Measurements from ENCODE around the gene ABLIM3. TPM values are rescaled to one million over a fixed set of nuclear protein-coding genes. Genes with fewer than 3 reads are reported as not detected.

ABLIM3 gene
- polyA plus RNA-seq, 1 donor from 2014 or later, result 17.7 TPM

- Histone ChIP-seq H2AFZ (ENCODE audit: low read depth, low read length) (no peak overlapping the region), H3K9me3 (ENCODE audit: low read length) (no peaks in the 10 kb centered on the region), H3K27me3 (ENCODE audit: insufficient read depth, low read depth, low read length) (no peaks in the 10 kb centered on the region), H3F3A (ENCODE audit: insufficient read depth, low read length, poor library complexity, severe bottlenecking) (no peaks in the 10 kb centered on the region), H4K20me1 (ENCODE audit: insufficient read depth) (no peaks in the 10 kb centered on the region), H3K9ac (ENCODE audit: low read length) (no peak overlapping the region), H3K27ac (ENCODE audit: low read length) (no peak overlapping the region), H3K36me3 (ENCODE audit: insufficient read depth, low read length) (no peaks in the 10 kb centered on the region), H3K4me3 (ENCODE audit: low read length) (no peak overlapping the region), H3K4me2 (ENCODE audit: low read length) (no peak overlapping the region), H3K9me2 (ENCODE audit: insufficient read depth, low read length) (no peaks in the 10 kb centered on the region), H3K79me2 (replicated peaks; ENCODE audit: insufficient read depth, low read length) (no peaks in the 10 kb centered on the region)
- TF ChIP-seq RAD21 (conservative IDR thresholded peaks at IDR 0.05), result no peak
- TF ChIP-seq SMC3 (conservative IDR thresholded peaks at IDR 0.05; ENCODE audit: poor library complexity), result no peak
- TF ChIP-seq TAF1 (IDR thresholded peaks at IDR 0.05; ENCODE audit: low read depth), result no peak
- TF ChIP-seq EP300 (conservative IDR thresholded peaks at IDR 0.05; ENCODE audit: poor library complexity, severe bottlenecking), result no peak
- TF ChIP-seq EZH2 (IDR thresholded peaks at IDR 0.05; ENCODE audit: borderline replicate concordance, insufficient read depth, low read length, poor library complexity, severe bottlenecking), result no peak
- no peak for TF ChIP-seq REST (IDR thresholded peaks at IDR 0.05; ENCODE audit: borderline replicate concordance)
- TF ChIP-seq MXI1 (conservative IDR thresholded peaks at IDR 0.05; ENCODE audit: poor library complexity, severe bottlenecking), result no peak
- TF ChIP-seq POLR2AphosphoS5 (IDR thresholded peaks at IDR 0.05), result no peak
- TF ChIP-seq CTCF (IDR thresholded peaks at IDR 0.05; ENCODE audit: poor library complexity, severe bottlenecking), result no peak
Measured at GRCh38 chr5:149257131-149257530, 115.8 kb downstream of the ABLIM3 start.

GRCh38 chr5:149257889-149258705, 116.8 kb downstream of the ABLIM3 start:
- H3K9ac ChIP-seq (ENCODE audit: low read length), result no peak overlapping the region
- H3K36me3 ChIP-seq (ENCODE audit: insufficient read depth, low read length), result no peaks in the 10 kb centered on the region
- no peak overlapping the region for H3K4me3 ChIP-seq (ENCODE audit: low read length)
- H4K20me1 ChIP-seq (ENCODE audit: insufficient read depth), result no peaks in the 10 kb centered on the region
- TF ChIP-seq POLR2AphosphoS5 (IDR thresholded peaks at IDR 0.05), result no peak
- TF ChIP-seq EZH2 (IDR thresholded peaks at IDR 0.05; ENCODE audit: borderline replicate concordance, insufficient read depth, low read length, poor library complexity, severe bottlenecking), result no peak
- no peak for TF ChIP-seq TAF1 (IDR thresholded peaks at IDR 0.05; ENCODE audit: low read depth)
- TF ChIP-seq MXI1 (conservative IDR thresholded peaks at IDR 0.05; ENCODE audit: poor library complexity, severe bottlenecking), result no peak
- no peak for TF ChIP-seq CTCF (IDR thresholded peaks at IDR 0.05; ENCODE audit: poor library complexity, severe bottlenecking)
- TF ChIP-seq REST (IDR thresholded peaks at IDR 0.05; ENCODE audit: borderline replicate concordance), result no peak
- TF ChIP-seq SMC3 (conservative IDR thresholded peaks at IDR 0.05; ENCODE audit: poor library complexity), result no peak
- TF ChIP-seq RAD21 (conservative IDR thresholded peaks at IDR 0.05), result no peak
- no peak for TF ChIP-seq EP300 (conservative IDR thresholded peaks at IDR 0.05; ENCODE audit: poor library complexity, severe bottlenecking)
- H3K79me2 ChIP-seq (replicated peaks; ENCODE audit: insufficient read depth, low read length), result no peaks in the 10 kb centered on the region
- no peak overlapping the region for H3K27ac ChIP-seq (ENCODE audit: low read length)
- no peaks in the 10 kb centered on the region for H3K9me2 ChIP-seq (ENCODE audit: insufficient read depth, low read length)
- H3F3A ChIP-seq (ENCODE audit: insufficient read depth, low read length, poor library complexity, severe bottlenecking), result no peaks in the 10 kb centered on the region
- no peaks in the 10 kb centered on the region for H3K27me3 ChIP-seq (ENCODE audit: insufficient read depth, low read depth, low read length)
- no peak overlapping the region for H2AFZ ChIP-seq (ENCODE audit: low read depth, low read length)
- H3K9me3 ChIP-seq (ENCODE audit: low read length), result no peaks in the 10 kb centered on the region
- no peak overlapping the region for H3K4me2 ChIP-seq (ENCODE audit: low read length)
